ENCODE data around the gene F2R.

F2R gene

DNA sequence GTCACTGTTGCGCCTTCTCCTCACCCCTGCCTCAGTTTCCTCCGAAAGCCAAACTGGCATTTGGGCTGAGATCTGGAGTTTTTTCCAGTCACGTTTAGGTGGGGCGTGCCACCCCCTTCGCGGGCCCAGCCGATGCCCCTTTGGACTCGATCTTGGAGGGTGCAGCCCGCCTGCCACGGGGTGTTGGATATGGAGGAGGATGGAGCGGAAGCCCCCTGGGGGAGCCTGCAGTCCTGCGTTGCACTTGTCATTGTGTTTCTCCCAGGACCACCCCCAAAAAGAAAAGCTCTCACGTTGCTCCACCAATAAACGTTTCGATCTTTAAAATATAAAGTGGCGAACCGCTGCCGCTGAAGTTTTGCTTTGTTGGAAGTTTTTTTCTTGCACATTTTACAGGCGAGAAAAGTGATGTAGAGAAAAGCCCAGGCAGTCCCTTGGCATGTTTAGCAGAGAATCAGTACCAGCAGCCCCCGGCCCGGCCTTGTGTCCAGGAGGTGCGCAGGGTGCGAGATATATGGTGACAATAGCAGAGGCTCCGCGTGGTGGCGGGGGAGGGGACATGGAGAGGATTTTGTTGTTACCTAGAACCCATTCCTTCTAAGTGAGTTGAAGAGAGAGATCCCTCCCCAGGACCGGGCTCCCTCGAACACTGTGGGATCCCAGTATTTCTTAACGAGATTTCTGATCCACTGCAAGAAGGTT is 681 bp downstream of the F2R start:
- no peak for DNase-seq (ENCODE audit: low read depth)
- TF ChIP-seq, protein P1, sequence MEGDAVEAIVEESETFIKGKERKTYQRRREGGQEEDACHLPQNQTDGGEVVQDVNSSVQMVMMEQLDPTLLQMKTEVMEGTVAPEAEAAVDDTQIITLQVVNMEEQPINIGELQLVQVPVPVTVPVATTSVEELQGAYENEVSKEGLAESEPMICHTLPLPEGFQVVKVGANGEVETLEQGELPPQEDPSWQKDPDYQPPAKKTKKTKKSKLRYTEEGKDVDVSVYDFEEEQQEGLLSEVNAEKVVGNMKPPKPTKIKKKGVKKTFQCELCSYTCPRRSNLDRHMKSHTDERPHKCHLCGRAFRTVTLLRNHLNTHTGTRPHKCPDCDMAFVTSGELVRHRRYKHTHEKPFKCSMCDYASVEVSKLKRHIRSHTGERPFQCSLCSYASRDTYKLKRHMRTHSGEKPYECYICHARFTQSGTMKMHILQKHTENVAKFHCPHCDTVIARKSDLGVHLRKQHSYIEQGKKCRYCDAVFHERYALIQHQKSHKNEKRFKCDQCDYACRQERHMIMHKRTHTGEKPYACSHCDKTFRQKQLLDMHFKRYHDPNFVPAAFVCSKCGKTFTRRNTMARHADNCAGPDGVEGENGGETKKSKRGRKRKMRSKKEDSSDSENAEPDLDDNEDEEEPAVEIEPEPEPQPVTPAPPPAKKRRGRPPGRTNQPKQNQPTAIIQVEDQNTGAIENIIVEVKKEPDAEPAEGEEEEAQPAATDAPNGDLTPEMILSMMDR (IDR thresholded peaks at IDR 0.05; ENCODE audit: low read depth, low read length, missing control alignments) = no peak
- peak overlapping the region; percentile 78 for H3K4me3 ChIP-seq (ENCODE audit: low read depth, low read length)

DNA sequence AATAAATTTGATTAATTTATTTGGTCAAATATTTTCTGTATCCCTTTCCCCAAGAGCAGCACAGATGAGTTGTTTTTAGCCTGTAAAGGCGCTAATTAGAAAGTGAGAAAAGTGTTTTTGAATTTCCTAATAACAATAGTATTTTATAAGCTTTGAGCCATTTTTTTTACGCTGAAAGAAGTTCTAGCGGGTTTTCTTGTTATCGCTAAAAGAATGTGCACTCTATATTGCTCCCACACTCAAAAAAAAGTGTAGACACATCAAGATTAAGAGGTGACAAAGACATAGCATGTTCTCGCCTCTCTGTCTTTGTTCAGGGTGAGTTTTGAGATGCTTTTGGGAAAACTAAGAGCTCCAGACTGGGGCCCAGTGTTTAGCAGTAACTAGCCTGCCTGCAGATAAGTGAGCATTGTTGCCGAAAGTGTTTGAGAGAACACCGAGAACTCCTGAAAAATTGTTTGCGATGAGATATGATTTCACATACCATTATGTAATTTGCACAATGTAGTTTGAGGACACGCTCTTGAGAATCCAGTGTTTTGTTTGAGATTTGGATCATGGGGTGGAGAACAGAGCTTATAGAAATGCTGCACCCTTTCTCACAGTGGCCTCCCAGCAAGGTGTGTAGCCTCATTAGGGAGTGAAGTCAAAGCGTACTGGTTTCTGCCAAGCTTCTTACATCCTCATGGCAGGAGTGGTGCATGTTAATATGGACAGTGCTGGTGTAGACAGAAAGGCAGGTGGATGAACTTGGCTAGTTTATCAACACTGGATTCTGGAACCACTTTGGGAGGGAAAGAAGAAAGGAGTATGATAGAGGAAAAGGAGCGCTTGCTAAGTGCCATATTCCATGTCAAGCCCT is 1.5 kb downstream of the F2R start:
- DNase-seq (ENCODE audit: low read depth) = no peak
- no peak overlapping the region; the same call in 1 of the 2 replicates for H3K4me3 ChIP-seq (ENCODE audit: low read depth, low read length)
- TF ChIP-seq, protein P1 (IDR thresholded peaks at IDR 0.05; ENCODE audit: low read depth, low read length, missing control alignments) = no peak

DNA sequence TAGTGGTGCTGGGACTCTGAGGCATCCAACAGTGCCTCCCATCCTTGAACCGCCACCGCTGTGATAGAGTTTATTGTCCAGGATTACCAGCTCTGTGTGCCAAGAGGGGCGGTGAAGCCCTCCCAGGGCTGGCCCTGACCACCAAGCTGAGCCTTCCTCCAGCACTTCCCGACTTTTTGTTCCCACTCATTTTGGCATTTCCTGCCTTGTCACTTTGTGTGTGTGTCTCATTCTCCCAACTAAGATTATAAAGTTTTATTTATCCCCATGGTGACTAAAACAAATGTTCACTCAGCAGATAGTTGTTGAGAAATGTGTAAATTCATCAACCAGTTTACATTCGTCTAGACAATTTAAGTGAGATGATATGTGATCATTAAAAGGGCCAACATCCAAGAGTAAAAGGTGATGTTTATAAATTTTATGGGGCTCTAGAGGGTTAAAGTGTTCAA is 2.5 kb downstream of the F2R start:
- TF ChIP-seq, protein P1 (IDR thresholded peaks at IDR 0.05; ENCODE audit: low read depth, low read length, missing control alignments) = no peak
- H3K4me3 ChIP-seq (ENCODE audit: low read depth, low read length) = no peak overlapping the region
- no peak for DNase-seq (ENCODE audit: low read depth)

DNA sequence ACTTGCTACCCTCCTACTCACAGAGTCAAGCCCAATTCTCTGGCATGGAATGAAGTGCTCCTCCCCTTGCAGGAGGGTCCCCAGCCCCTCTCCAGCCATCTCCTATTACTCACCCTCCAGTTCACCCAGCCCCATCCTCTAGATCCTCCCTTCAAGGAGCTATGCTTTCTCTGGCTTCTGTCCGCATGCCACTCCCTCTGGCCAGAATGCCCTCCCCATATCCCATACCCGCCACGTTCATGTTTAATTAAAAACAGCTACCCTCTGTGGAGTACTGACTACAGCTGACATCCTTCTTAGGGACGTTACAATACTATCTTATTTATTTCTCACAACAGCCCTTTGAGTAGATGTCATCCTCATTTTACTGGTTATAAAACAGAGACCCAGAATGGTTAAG is 3.0 kb downstream of the F2R start:
- DNase-seq (ENCODE audit: low read depth) = no peak
- TF ChIP-seq, protein P1 (IDR thresholded peaks at IDR 0.05; ENCODE audit: low read depth, low read length, missing control alignments) = no peak
- H3K4me3 ChIP-seq (ENCODE audit: low read depth, low read length) = no peak overlapping the region

DNA sequence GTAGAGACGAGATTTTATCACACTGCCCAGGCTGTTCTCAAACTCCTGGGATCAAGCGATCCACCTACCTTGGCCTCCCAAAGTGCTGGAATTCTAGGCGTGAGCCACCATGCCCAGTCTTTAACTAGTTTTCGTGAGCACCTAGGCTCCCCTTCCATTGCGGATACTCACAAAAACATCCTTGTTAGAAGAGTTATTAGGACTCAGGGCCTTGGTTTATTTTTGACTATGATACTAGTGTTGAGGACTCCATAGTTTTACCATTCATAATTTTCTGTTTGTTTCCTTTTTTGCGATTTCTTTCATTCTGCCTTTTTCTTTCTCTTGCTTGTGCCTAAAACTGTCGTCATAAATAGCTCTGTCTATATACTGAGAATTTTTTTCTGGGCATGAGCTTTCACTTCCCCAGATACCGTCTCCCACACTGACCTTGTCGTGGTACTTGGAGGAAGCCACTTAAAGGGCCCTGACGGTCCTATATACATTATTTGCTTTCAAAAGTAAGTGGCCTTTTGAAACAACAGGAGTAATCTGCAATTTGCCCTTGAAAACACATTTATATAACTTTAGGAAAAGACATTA is 5.2 kb downstream of the F2R start:
- H3K4me3 ChIP-seq (ENCODE audit: low read depth, low read length) = no peak overlapping the region
- peak; percentile 65 for DNase-seq (ENCODE audit: low read depth)
- TF ChIP-seq, protein P1 (IDR thresholded peaks at IDR 0.05; ENCODE audit: low read depth, low read length, missing control alignments) = no peak

DNA sequence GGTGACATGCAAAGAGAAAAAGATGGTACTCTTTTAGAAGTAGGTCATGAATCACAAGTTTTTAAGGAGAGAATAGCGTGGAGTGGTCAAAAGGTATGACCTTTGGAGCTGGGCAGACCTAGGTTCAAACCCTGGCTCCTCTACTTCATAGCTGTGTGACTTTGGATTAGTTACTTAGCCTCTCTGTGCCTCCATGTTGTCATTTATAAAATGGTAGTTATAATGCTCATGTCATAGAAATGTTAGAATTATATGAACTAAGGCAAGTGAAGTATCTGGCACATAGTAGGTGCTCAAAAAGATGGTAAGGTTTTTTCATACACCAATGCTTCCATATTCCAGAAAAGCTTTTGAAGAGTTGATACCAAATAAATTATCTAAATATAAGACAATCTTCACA is 7.3 kb downstream of the F2R start:
- TF ChIP-seq, protein P1 (IDR thresholded peaks at IDR 0.05; ENCODE audit: low read depth, low read length, missing control alignments) = no peak
- H3K4me3 ChIP-seq (ENCODE audit: low read depth, low read length) = no peak overlapping the region
- DNase-seq (ENCODE audit: low read depth) = no peak

All from GM12864 (cell line).